Measurements from ENCODE around the gene PARVG.

DNA sequence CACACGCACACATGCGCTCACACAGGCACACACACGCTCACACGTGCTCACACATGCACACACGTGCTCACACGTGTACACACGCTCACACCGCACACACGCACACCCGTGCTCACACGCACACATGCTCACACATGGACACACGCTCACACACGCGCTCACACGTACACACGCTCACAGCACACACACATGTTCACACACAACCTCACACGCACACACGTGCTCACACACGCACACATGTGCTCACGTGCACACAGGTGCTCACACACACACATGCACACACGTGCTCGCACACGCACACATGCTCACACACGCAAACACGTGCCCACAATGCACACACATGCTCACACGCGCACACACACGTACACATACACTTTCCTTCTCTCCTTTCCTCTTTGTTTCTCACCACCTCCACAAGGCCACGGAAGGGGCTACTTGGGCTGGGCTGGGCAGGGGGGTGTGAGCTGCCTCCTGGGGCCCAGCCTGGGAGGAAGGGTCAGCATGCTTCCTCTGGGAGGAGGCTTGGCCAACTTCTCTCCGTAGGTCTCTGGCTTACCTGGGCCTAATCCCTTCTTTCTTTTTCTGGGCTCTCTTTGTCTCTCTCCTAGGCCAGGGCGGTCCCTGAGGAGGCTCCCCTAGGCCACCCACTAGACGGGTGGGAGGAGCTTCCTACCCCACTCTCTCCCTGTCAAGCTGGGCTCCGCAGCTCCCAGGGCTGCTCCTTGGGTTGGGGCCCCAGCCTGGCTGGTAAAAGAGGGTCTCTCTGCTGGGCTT lies 34.5 kb upstream of the PARVG start:
- no peak for TF ChIP-seq CTCF (IDR thresholded peaks at IDR 0.05; ENCODE audit: low read depth, low read length)
- TF ChIP-seq EZH2phosphoT487 (IDR thresholded peaks at IDR 0.05; ENCODE audit: low read depth), result no peak

All from OCI-LY3 (cell line).